ENCODE data around the gene AP1M2. TPM values are rescaled to one million over a fixed set of nuclear protein-coding genes. Genes with fewer than 3 reads are reported as not detected.

The AP1M2 gene
- total and polyA plus RNA-seq, 7 experiments from 2014 or later: not detected

DNA sequence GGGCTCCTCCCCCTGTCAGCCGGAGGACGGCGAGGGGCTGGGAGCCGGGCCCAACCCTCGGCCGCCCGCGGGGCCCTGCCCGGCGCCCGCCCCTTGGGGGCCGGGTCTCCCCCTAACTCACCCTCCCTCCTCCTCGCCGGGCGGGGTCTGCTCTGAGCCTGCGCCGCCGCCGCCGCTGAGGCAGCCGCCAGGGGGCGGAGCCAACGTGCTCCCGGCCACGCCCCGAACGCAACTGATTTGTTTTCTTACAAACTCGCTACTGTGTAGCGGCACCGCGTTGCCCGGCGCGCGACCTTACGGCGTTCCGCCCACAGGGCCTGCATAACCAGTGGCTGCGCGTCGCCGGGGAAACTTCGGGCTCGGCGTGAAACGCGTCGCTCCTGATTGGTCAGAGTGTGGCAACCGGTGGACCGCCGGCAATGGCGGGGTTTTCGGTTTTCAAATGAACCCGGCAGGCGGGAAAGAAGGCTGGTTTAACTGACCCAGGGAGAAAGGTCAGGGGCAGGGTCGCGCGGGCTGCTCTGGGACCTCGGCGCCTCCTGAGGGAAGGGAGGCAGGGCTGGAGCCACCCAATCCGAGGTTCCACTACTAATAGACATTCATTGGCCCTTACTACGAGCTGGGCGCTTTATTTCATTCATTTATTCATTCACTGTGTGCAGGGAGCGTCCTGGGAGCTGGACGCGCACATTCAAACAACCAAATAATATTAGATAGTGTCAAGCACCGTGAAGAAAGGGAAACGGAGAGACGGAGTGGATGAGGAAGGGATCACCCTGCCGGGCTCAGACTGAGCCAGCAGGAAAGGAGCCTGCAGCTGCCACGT is 18.1 kb downstream of the AP1M2 start, which contains the start of gene CDKN2D:
CDKN2D (minus strand) TSS at position 154 of the 826 bp plus-strand sequence. CDS start 326 bp downstream, outside the sequence.
- H3K4me1 Mint-ChIP-seq: peaks cover 34 to 54% (median 44%) of the 10 kb centered on the region in 7 donors
- peak; percentile 99 to 100 (median 99) for DNase-seq
- POLR2A ChIA-PET: interaction anchor here (0.6 to 12.8 kb wide), 6 partner anchors 15 to 191 kb away, joined by 3 to 126 read pairs (median 16); partner anchors contain the start of gene ATG4D
- peaks cover 0 to 5% (median 0%) of the 10 kb centered on the region in 5 donors for H3K27me3 Mint-ChIP-seq
- Histone ChIP-seq H3K27ac (ENCODE audit: low read depth, low read length) (peak within 1 kb of the TSS; percentile 92), H3K9me3 (ENCODE audit: control insufficient read depth in 2 of 3, low read length in 3 of 3) (no peaks in the 10 kb centered on the region), H3K4me3 (ENCODE audit: low read length) (peak within 1 kb of the TSS; percentile 84), H3K36me3 (ENCODE audit: control insufficient read depth in 2 of 3, insufficient read depth in 3 of 3, low read length in 3 of 3) (peaks cover 0 to 10% (median 0%) of the 10 kb centered on the region in 3 experiments), H3K27me3 (ENCODE audit: control insufficient read depth in 2 of 2, insufficient read depth in 2 of 2, low read length in 2 of 2) (no peaks in the 10 kb centered on the region), H3K4me1 (ENCODE audit: control insufficient read depth in 2 of 2, insufficient read depth in 2 of 2, low read length in 2 of 2) (peaks cover 28 to 29% of the 10 kb centered on the region in 2 donors)
- ATAC-seq: peak; percentile 85
- CTCF ChIA-PET: interaction anchor here (0.5 to 1.9 kb wide), 4 partner anchors 26 to 148 kb away, joined by 3 to 7 read pairs (median 4); partner anchors contain the start of gene DNM2
- intact Hi-C loops (cut with micrococcal nuclease): loop anchor here (1.0 to 10.0 kb wide), 20 partner anchors 26 to 752 kb away; partner anchors contain the start of genes RAVER1 (in 2 of the 2), ANGPTL6 (in 1 of the 2), ATG4D (in 1 of the 2) and CARM1 (in 1 of the 2)
- peaks cover 0 to 9% (median 0%) of the 10 kb centered on the region in 11 donors for H3K9me3 Mint-ChIP-seq
- H3K36me3 Mint-ChIP-seq: peaks cover 0 to 29% (median 5%) of the 10 kb centered on the region in 5 donors
- peak within 1 kb of the TSS; percentile 94 to 99 (median 97) for H3K27ac Mint-ChIP-seq
- H3K4me3 Mint-ChIP-seq: peak within 1 kb of the TSS; percentile 92 to 100 (median 97)

GRCh38 chr19:10568062-10568825 is 18.9 kb downstream of the AP1M2 start:
- peaks cover 28 to 29% of the 10 kb centered on the region in 2 donors for H3K4me1 ChIP-seq (ENCODE audit: control insufficient read depth in 2 of 2, insufficient read depth in 2 of 2, low read length in 2 of 2)
- Mint-ChIP-seq H3K27ac (peak overlapping the region; percentile 94 to 99 (median 96)), H3K27me3 (peaks cover 0 to 5% (median 0%) of the 10 kb centered on the region in 5 donors), H3K4me1 (peaks cover 34 to 54% (median 44%) of the 10 kb centered on the region in 7 donors), H3K4me3 (peak overlapping the region; percentile 92 to 100 (median 97)), H3K9me3 (peaks cover 0 to 9% (median 0%) of the 10 kb centered on the region in 11 donors), H3K36me3 (peaks cover 0 to 29% (median 5%) of the 10 kb centered on the region in 5 donors)
- peaks cover 0 to 10% (median 0%) of the 10 kb centered on the region in 3 experiments for H3K36me3 ChIP-seq (ENCODE audit: control insufficient read depth in 2 of 3, insufficient read depth in 3 of 3, low read length in 3 of 3)
- peak overlapping the region; percentile 92 for H3K27ac ChIP-seq (ENCODE audit: low read depth, low read length)
- intact Hi-C loops (cut with micrococcal nuclease): loop anchor here (2.0 to 10.0 kb wide), 13 partner anchors 127 to 751 kb away; partner anchors contain the start of genes ANGPTL6 (in 1 of the 2), CARM1 (in 1 of the 2), FBXL12 (in 1 of the 2) and ICAM1 (in 1 of the 2)
- H3K27me3 ChIP-seq (ENCODE audit: control insufficient read depth in 2 of 2, insufficient read depth in 2 of 2, low read length in 2 of 2): no peaks in the 10 kb centered on the region
- ATAC-seq (peak; percentile 10), DNase-seq (peak in 4 of 9 donors; percentile 6 to 64 (median 25))
- CTCF ChIA-PET: interaction anchor here (0.6 to 1.4 kb wide), 4 partner anchors 13 to 191 kb away, joined by 3 to 6 read pairs (median 3); no protein-coding TSS in a partner anchor
- POLR2A ChIA-PET: interaction anchor here (0.6 to 12.8 kb wide), 8 partner anchors 14 to 192 kb away, joined by 3 to 126 read pairs (median 6); partner anchors contain the start of genes ATG4D and KEAP1
- H3K4me3 ChIP-seq (ENCODE audit: low read length): peak overlapping the region; percentile 84
- no peaks in the 10 kb centered on the region for H3K9me3 ChIP-seq (ENCODE audit: control insufficient read depth in 2 of 3, low read length in 3 of 3)

- DNase-seq: peak in 1 of 9 donors; percentile 30
- peaks cover 0 to 9% (median 0%) of the 10 kb centered on the region in 11 donors for H3K9me3 Mint-ChIP-seq
Measured at GRCh38 chr19:10567656-10568055, 19.5 kb downstream of the AP1M2 start.

GRCh38 chr19:10566658-10567410 is 20.3 kb downstream of the AP1M2 start:
- Mint-ChIP-seq H3K36me3 (peaks cover 0 to 29% (median 5%) of the 10 kb centered on the region in 5 donors), H3K4me3 (peak overlapping the region; percentile 92 to 100 (median 97)), H3K4me1 (peaks cover 28 to 50% (median 41%) of the 10 kb centered on the region in 7 donors), H3K27ac (peak overlapping the region; percentile 94 to 99 (median 96)), H3K27me3 (peaks cover 0 to 5% (median 0%) of the 10 kb centered on the region in 5 donors), H3K9me3 (peaks cover 0 to 9% (median 0%) of the 10 kb centered on the region in 11 donors)
- ATAC-seq (no peak), DNase-seq (peak in 8 of 9 donors; percentile 43 to 60 (median 58))
- Histone ChIP-seq H3K27ac (ENCODE audit: low read depth, low read length) (peak overlapping the region; percentile 92), H3K36me3 (ENCODE audit: control insufficient read depth in 2 of 3, insufficient read depth in 3 of 3, low read length in 3 of 3) (peaks cover 0 to 16% (median 0%) of the 10 kb centered on the region in 3 experiments), H3K9me3 (ENCODE audit: control insufficient read depth in 2 of 3, low read length in 3 of 3) (no peaks in the 10 kb centered on the region), H3K27me3 (ENCODE audit: control insufficient read depth in 2 of 2, insufficient read depth in 2 of 2, low read length in 2 of 2) (no peaks in the 10 kb centered on the region), H3K4me1 (ENCODE audit: control insufficient read depth in 2 of 2, insufficient read depth in 2 of 2, low read length in 2 of 2) (peaks cover 26 to 28% of the 10 kb centered on the region in 2 donors), H3K4me3 (ENCODE audit: low read length) (peak overlapping the region; percentile 84)
- POLR2A ChIA-PET: interaction anchor here (0.5 to 12.8 kb wide), 14 partner anchors 13 to 1713 kb away, joined by 3 to 126 read pairs (median 4); partner anchors contain the start of genes ATG4D, KEAP1 and S1PR5
- intact Hi-C loops (cut with micrococcal nuclease): loop anchor here (1.0 to 10.0 kb wide), 14 partner anchors 13 to 750 kb away; partner anchors contain the start of genes ILF3 (in 2 of the 2), ANGPTL6 (in 1 of the 2), ATG4D (in 1 of the 2) and CARM1 (in 1 of the 2)
- CTCF ChIA-PET: interaction anchor here (1.1 to 1.8 kb wide), 3 partner anchors 25 to 36 kb away, joined by 3 to 9 read pairs (median 6); no protein-coding TSS in a partner anchor

More at GRCh38 chr19:10567656-10568055, 19.5 kb downstream of the AP1M2 start:
- ATAC-seq: no peak
- Mint-ChIP-seq H3K27me3 (peaks cover 0 to 5% (median 0%) of the 10 kb centered on the region in 5 donors), H3K27ac (peak overlapping the region; percentile 94 to 99 (median 96)), H3K4me3 (peak overlapping the region; percentile 92 to 100 (median 97)), H3K4me1 (peaks cover 34 to 54% (median 46%) of the 10 kb centered on the region in 7 donors), H3K36me3 (peaks cover 0 to 29% (median 5%) of the 10 kb centered on the region in 5 donors)
- Histone ChIP-seq H3K4me1 (ENCODE audit: control insufficient read depth in 2 of 2, insufficient read depth in 2 of 2, low read length in 2 of 2) (peaks cover 28 to 29% of the 10 kb centered on the region in 2 donors), H3K27me3 (ENCODE audit: control insufficient read depth in 2 of 2, insufficient read depth in 2 of 2, low read length in 2 of 2) (no peaks in the 10 kb centered on the region), H3K9me3 (ENCODE audit: control insufficient read depth in 2 of 3, low read length in 3 of 3) (no peaks in the 10 kb centered on the region), H3K4me3 (ENCODE audit: low read length) (peak overlapping the region; percentile 84), H3K36me3 (ENCODE audit: control insufficient read depth in 2 of 3, insufficient read depth in 3 of 3, low read length in 3 of 3) (peaks cover 0 to 11% (median 0%) of the 10 kb centered on the region in 3 experiments), H3K27ac (ENCODE audit: low read depth, low read length) (peak overlapping the region; percentile 92)
- ChIA-PET CTCF (interaction anchor here (0.7 to 1.4 kb wide), 4 partner anchors 13 to 192 kb away, joined by 3 to 6 read pairs (median 3); no protein-coding TSS in a partner anchor), POLR2A (interaction anchor here (0.6 to 12.8 kb wide), 7 partner anchors 14 to 1712 kb away, joined by 3 to 126 read pairs (median 6); partner anchors contain the start of genes ATG4D and KEAP1)
- intact Hi-C loops (cut with micrococcal nuclease): loop anchor here (2.0 to 10.0 kb wide), 13 partner anchors 127 to 750 kb away; partner anchors contain the start of genes ANGPTL6 (in 1 of the 2), CARM1 (in 1 of the 2), FBXL12 (in 1 of the 2) and ICAM1 (in 1 of the 2)

- no peaks in the 10 kb centered on the region for H3K27me3 ChIP-seq (ENCODE audit: control insufficient read depth in 2 of 2, insufficient read depth in 2 of 2, low read length in 2 of 2)
- DNase-seq (no peak), ATAC-seq (no peak)
- no peaks in the 10 kb centered on the region for H3K9me3 ChIP-seq (ENCODE audit: control insufficient read depth in 2 of 3, low read length in 3 of 3)
- peaks cover 0 to 21% (median 0%) of the 10 kb centered on the region in 3 experiments for H3K36me3 ChIP-seq (ENCODE audit: control insufficient read depth in 2 of 3, insufficient read depth in 3 of 3, low read length in 3 of 3)
- peak overlapping the region; percentile 94 to 99 (median 96) for H3K27ac Mint-ChIP-seq
- peaks cover 0 to 9% (median 0%) of the 10 kb centered on the region in 11 donors for H3K9me3 Mint-ChIP-seq
- peaks cover 0 to 32% (median 5%) of the 10 kb centered on the region in 5 donors for H3K36me3 Mint-ChIP-seq
- ChIA-PET CTCF (interaction anchor here (0.5 to 1.8 kb wide), 3 partner anchors 24 to 388 kb away, joined by 3 to 9 read pairs (median 4); no protein-coding TSS in a partner anchor), POLR2A (interaction anchor here (0.5 to 12.8 kb wide), 10 partner anchors 13 to 773 kb away, joined by 3 to 126 read pairs (median 4); partner anchors contain the start of genes ATG4D and S1PR5)
- H3K27ac ChIP-seq (ENCODE audit: low read depth, low read length): peak overlapping the region; percentile 92
- H3K4me1 ChIP-seq (ENCODE audit: control insufficient read depth in 2 of 2, insufficient read depth in 2 of 2, low read length in 2 of 2): peaks cover 26 to 28% of the 10 kb centered on the region in 2 donors
- peaks cover 28 to 54% (median 44%) of the 10 kb centered on the region in 7 donors for H3K4me1 Mint-ChIP-seq
- peaks cover 0 to 5% (median 0%) of the 10 kb centered on the region in 5 donors for H3K27me3 Mint-ChIP-seq
- H3K4me3 Mint-ChIP-seq: peak overlapping the region; percentile 92 to 100 (median 97)
- H3K4me3 ChIP-seq (ENCODE audit: low read length): peak overlapping the region; percentile 84
- intact Hi-C loops (cut with micrococcal nuclease): loop anchor here (1.0 to 10.0 kb wide), 14 partner anchors 12 to 749 kb away; partner anchors contain the start of genes ILF3 (in 2 of the 2), ANGPTL6 (in 1 of the 2), ATG4D (in 1 of the 2) and CARM1 (in 1 of the 2)
Measured at GRCh38 chr19:10566408-10566657, 20.8 kb downstream of the AP1M2 start.

Data from naive thymus-derived CD4-positive, alpha-beta T cell (primary cell).